Occipital lobe (tissue), 2 donors: Measurements from ENCODE around the gene TOMM20L. TPM values are rescaled to one million over a fixed set of nuclear protein-coding genes. Genes with fewer than 3 reads are reported as not detected.
"Not testable (repeated sequence)": the region's sequence is repeated elsewhere in the genome, so short reads cannot be mapped to it uniquely, and the experiment has no call there.

Source experiments
- DNase-seq: peaks from one replicate; lab custom pipeline; 2025; lab: John Stamatoyannopoulos, UW
- total RNA-seq: library from RNA; depleted of rRNA; stranded (reverse); fragments of >200 nt; gene quantifications from one replicate; pipeline ENCODE4 v1.2.3, GENCODE V29; 2014

The TOMM20L gene
- total RNA-seq: not detected

- peak; percentile 14 for DNase-seq
These were observed at the start of gene TOMM20L for GRCh38 chr14:58395812-58396788. TSS of gene TOMM20L (plus strand) at chr14:58395930. CDS start at chr14:58395958, 28 bp downstream.

GRCh38 chr14:58353516-58354299 lies 42.0 kb upstream of the TOMM20L start:
- DNase-seq: no peak

- DNase-seq: no peak
These were observed 40.9 kb upstream of the TOMM20L start for GRCh38 chr14:58354808-58355207.

GRCh38 chr14:58356268-58356667 lies 39.5 kb upstream of the TOMM20L start:
- no peak for DNase-seq

GRCh38 chr14:58362272-58362671 lies 33.5 kb upstream of the TOMM20L start:
- not testable (repeated sequence) for DNase-seq

- DNase-seq: no peak
These were observed 32.8 kb upstream of the TOMM20L start for GRCh38 chr14:58362798-58363412.

- no peak for DNase-seq
These were observed 31.4 kb upstream of the TOMM20L start for GRCh38 chr14:58364316-58364715.

- no peak for DNase-seq
These were observed 28.4 kb upstream of the TOMM20L start for GRCh38 chr14:58367296-58367695.

- DNase-seq: no peak
These were observed 26.8 kb upstream of the TOMM20L start for GRCh38 chr14:58368956-58369355.

- no peak for DNase-seq
These were observed 18.9 kb upstream of the TOMM20L start for GRCh38 chr14:58376791-58377190.

GRCh38 chr14:58390830-58391229 lies 4.9 kb upstream of the TOMM20L start:
- no peak for DNase-seq

- DNase-seq: no peak
These were observed 243 bp upstream of the TOMM20L start for GRCh38 chr14:58395562-58395811.

GRCh38 chr14:58397156-58397555 lies 1.4 kb downstream of the TOMM20L start:
- no peak for DNase-seq

- no peak for DNase-seq
These were observed 2.8 kb downstream of the TOMM20L start for GRCh38 chr14:58398495-58398894.

- DNase-seq: no peak
These were observed 3.2 kb downstream of the TOMM20L start for GRCh38 chr14:58398895-58399294.

- no peak for DNase-seq
These were observed 5.9 kb downstream of the TOMM20L start for GRCh38 chr14:58401587-58401986.

- no peak for DNase-seq
These were observed 13.0 kb downstream of the TOMM20L start for GRCh38 chr14:58408681-58409215.

GRCh38 chr14:58414845-58415244 lies 19.1 kb downstream of the TOMM20L start:
- no peak for DNase-seq

- no peak for DNase-seq
These were observed 20.2 kb downstream of the TOMM20L start for GRCh38 chr14:58415636-58416547.

GRCh38 chr14:58416934-58417333 lies 21.2 kb downstream of the TOMM20L start:
- not testable (repeated sequence) for DNase-seq
